GM23338 (cell line): Measurements from ENCODE around the gene BACE2. TPM values are rescaled to one million over a fixed set of nuclear protein-coding genes. Genes with fewer than 3 reads are reported as not detected.

Experiments used
- ATAC-seq: fragments of 200-7000 bp; cut with Tn5 transposase; 3 replicates; pipeline ENCODE4 v1.9.1; 2020
- DNase-seq: peaks from one replicate; pipeline ENCODE4 v3.0.0-alpha.2; 2015; ENCODE audit warnings: low spot score
- H2AFZ ChIP-seq: fragments of 200-600 bp; sonication (generic); 2 replicates; pipeline ENCODE4 v1.8.0; 2016; ENCODE audit warnings: antibody characterized with exemption, mild to moderate bottlenecking, moderate library complexity
- H3F3A ChIP-seq: fragments of 200-600 bp; sonication (generic); replicated peaks from 2 replicates; pipeline ENCODE4 v1.8.0; 2017; ENCODE audit warnings: antibody characterized with exemption, mixed run types, low read depth
- H3K27ac ChIP-seq: fragments of 200-600 bp; sonication (generic); 2 replicates; pipeline ENCODE4 v1.6.1; 2016; ENCODE audit warnings: low read depth
- H3K27me3 ChIP-seq: fragments of 200-600 bp; sonication (generic); 2 replicates; pipeline ENCODE4 v1.8.0; 2016; ENCODE audit warnings: mild to moderate bottlenecking, mixed run types, moderate library complexity; ENCODE audit not compliant: insufficient read depth
- H3K36me3 ChIP-seq: fragments of 200-600 bp; sonication (generic); 2 replicates; pipeline ENCODE4 v1.8.0; 2016; ENCODE audit warnings: mild to moderate bottlenecking; ENCODE audit not compliant: insufficient read depth
- H3K4me1 ChIP-seq: fragments of 200-600 bp; sonication (generic); 2 replicates; pipeline ENCODE4 v1.8.0; 2016; ENCODE audit warnings: mild to moderate bottlenecking, moderate library complexity; ENCODE audit not compliant: insufficient read depth
- H3K4me2 ChIP-seq: fragments of 200-600 bp; sonication (generic); 2 replicates; pipeline ENCODE4 v1.7.1; 2017; ENCODE audit warnings: mixed run types
- H3K4me3 ChIP-seq: fragments of 200-600 bp; sonication (generic); 2 replicates; pipeline ENCODE4 v1.6.1; 2016; ENCODE audit warnings: mixed run types
- H3K79me2 ChIP-seq: fragments of 200-600 bp; sonication (generic); replicated peaks from 2 replicates; pipeline ENCODE4 v1.8.0; 2017; ENCODE audit warnings: mild to moderate bottlenecking; ENCODE audit not compliant: insufficient read depth
- H3K9me2 ChIP-seq: fragments of 200-600 bp; sonication (generic); 2 replicates; pipeline ENCODE4 v1.8.0; 2017; ENCODE audit not compliant: insufficient read depth
- H4K20me1 ChIP-seq: fragments of 200-600 bp; sonication (generic); replicated peaks from 2 replicates; pipeline ENCODE4 v1.8.0; 2017; ENCODE audit warnings: mild to moderate bottlenecking; ENCODE audit not compliant: insufficient read depth
- H3K27ac Mint-ChIP-seq: 2 replicates; pipeline ENCODE4 v1.8.0; 2020; ENCODE audit warnings: inconsistent platforms, mild to moderate bottlenecking, moderate library complexity, mixed read lengths
- H3K27me3 Mint-ChIP-seq: 3 replicates; pipeline ENCODE4 v1.8.0; 2022; ENCODE audit warnings: low read depth, mild to moderate bottlenecking, moderate library complexity, mixed read lengths, inconsistent platforms; ENCODE audit not compliant: insufficient read depth, poor library complexity
- H3K36me3 Mint-ChIP-seq: 3 replicates; pipeline ENCODE4 v1.8.0; 2021; ENCODE audit warnings: low read depth, mild to moderate bottlenecking, inconsistent platforms, moderate library complexity, mixed read lengths
- H3K4me1 Mint-ChIP-seq: 3 replicates; pipeline ENCODE4 v1.8.0; 2020; ENCODE audit warnings: mild to moderate bottlenecking, inconsistent platforms, mixed read lengths
- H3K4me3 Mint-ChIP-seq: 3 replicates; pipeline ENCODE4 v1.8.0; 2021; ENCODE audit warnings: moderate library complexity, mild to moderate bottlenecking, inconsistent platforms, mixed read lengths
- H3K9me3 Mint-ChIP-seq: 3 replicates; pipeline ENCODE4 v1.8.0; 2020; ENCODE audit warnings: moderate library complexity, mild to moderate bottlenecking, inconsistent platforms, mixed read lengths
- CREB1 ChIP-seq: fragments of 250-450 bp; sonication (Bioruptor Pico); IDR thresholded peaks from 2 replicates; pipeline ENCODE4 v1.5.0; 2020; ENCODE audit warnings: low read depth, mild to moderate bottlenecking, moderate library complexity
- EZH2 ChIP-seq: fragments of 200-600 bp; sonication (generic); IDR thresholded peaks from one replicate; pipeline ENCODE4 v1.8.0; 2017; ENCODE audit warnings: antibody characterized with exemption, mild to moderate bottlenecking, low read depth; ENCODE audit not compliant: unreplicated experiment
- EZH2phosphoT487 ChIP-seq: fragments of 200-600 bp; sonication (generic); IDR thresholded peaks from one replicate; pipeline ENCODE4 v1.8.1; 2018; ENCODE audit warnings: antibody characterized with exemption; ENCODE audit not compliant: unreplicated experiment
- JUNB ChIP-seq: IDR thresholded peaks from one replicate; pipeline ENCODE4 v1.6.1; 2016; ENCODE audit warnings: antibody characterized with exemption; ENCODE audit not compliant: unreplicated experiment
- NANOG ChIP-seq: IDR thresholded peaks from 2 replicates; pipeline ENCODE4 v1.6.1; 2016; ENCODE audit warnings: antibody characterized with exemption, borderline replicate concordance
- POLR2AphosphoS5 ChIP-seq: IDR thresholded peaks from 2 replicates; pipeline ENCODE4 v1.6.1; 2016; ENCODE audit warnings: antibody characterized with exemption, low read depth
- STAT1 ChIP-seq: IDR thresholded peaks from one replicate; pipeline ENCODE4 v1.6.1; 2016; ENCODE audit warnings: antibody characterized with exemption; ENCODE audit not compliant: unreplicated experiment
- ZNF114 ChIP-seq: fragments of 250-450 bp; sonication (Bioruptor Pico); IDR thresholded peaks from 2 replicates; pipeline ENCODE4 v1.5.0; 2020; ENCODE audit warnings: mild to moderate bottlenecking, moderate library complexity
- ZNF331 ChIP-seq: fragments of 250-450 bp; sonication (Bioruptor Pico); IDR thresholded peaks from 2 replicates; pipeline ENCODE4 v1.5.0; 2020; ENCODE audit warnings: low read depth, mild to moderate bottlenecking, moderate library complexity
- polyA plus RNA-seq: library from polyadenylated mRNA; unstranded; fragments of >200 nt; fragmentation: Nextera tagmentation; extraction: Ambion mirVana; gene quantifications from 2 replicates; pipeline ENCODE4 v1.2.1, GENCODE V29; 2016
- total RNA-seq: library from RNA; depleted of rRNA; stranded (reverse); fragments of >200 nt; shearing (Covaris generic); gene quantifications from 2 replicates; pipeline ENCODE4 v1.2.3, GENCODE V29; 2014
- TF ChIP-seq, protein P1 (sequence below), 2 experiments: fragments of 200-600 bp in 1 of 2; sonication (generic) in 1 of 2; conservative IDR thresholded peaks; 2 replicates each; pipeline versions ENCODE4 v1.5.1 to v1.6.1; 2016 to 2017; ENCODE audit warnings: antibody characterized with exemption in 2 of 2, low read depth in 2 of 2, mild to moderate bottlenecking in 2 of 2, moderate library complexity in 1 of 2
- TF ChIP-seq, protein P2 (sequence below): IDR thresholded peaks from one replicate; pipeline ENCODE4 v1.6.1; 2018; ENCODE audit warnings: antibody characterized with exemption; ENCODE audit not compliant: unreplicated experiment
- TF ChIP-seq, protein P3 (sequence below): fragments of 250-450 bp; sonication (Bioruptor Pico); IDR thresholded peaks from 2 replicates; pipeline ENCODE4 v1.5.0; 2020; ENCODE audit warnings: mild to moderate bottlenecking, moderate library complexity
- TF ChIP-seq, protein P4 (sequence below): IDR thresholded peaks from 2 replicates; pipeline ENCODE4 v1.6.1; 2016; ENCODE audit warnings: antibody characterized with exemption

The BACE2 gene
- total and polyA plus RNA-seq, 2 experiments from 2014 or later: 3.5 to 6.8 TPM

DNA sequence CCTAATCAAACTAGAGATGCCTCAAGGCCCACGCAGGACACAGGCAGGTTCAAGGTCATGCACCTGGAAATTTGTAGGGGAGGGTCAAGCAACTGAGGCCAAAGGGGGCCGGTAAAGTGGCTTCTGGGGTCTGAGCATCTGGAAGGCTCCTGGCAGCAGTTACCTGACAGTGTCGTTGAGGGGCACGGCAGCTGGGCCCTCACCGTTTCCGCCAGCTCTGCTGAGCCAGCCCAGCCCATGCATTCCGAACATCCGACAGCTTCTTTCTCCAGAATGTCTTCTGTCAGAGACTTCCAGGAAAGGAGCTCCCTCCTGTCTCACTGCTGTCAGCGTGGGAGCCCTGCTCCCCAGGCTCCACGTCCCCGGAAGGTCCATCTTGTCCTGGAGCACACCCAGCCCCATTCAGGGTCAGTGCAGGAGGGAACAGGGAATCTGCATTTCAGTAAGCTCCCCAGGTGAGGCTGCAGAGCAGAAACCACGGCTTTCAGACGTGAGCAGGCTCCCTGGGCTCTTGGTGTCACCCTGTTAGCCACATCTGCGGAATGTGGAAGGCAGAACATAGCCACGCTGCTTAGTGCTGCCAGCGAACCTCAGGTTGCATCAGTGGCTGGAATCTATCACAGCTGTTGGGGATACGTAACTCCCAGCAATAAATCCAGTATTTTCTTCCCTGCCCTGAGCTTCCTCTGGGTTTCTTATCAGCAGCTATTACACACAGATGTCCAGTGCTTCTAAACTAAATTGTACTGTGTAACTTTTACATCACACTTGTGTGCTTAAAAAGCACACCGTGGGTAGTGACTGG is 112.4 kb downstream of the BACE2 start:
- Histone ChIP-seq H3K4me3 (no peak overlapping the region), H3F3A (no peaks in the 10 kb centered on the region), H3K79me2 (no peaks in the 10 kb centered on the region), H3K9me2 (no peaks in the 10 kb centered on the region), H3K27me3 (no peaks in the 10 kb centered on the region), H3K4me2 (no peak overlapping the region), H3K27ac (no peak overlapping the region), H4K20me1 (no peaks in the 10 kb centered on the region), H2AFZ (no peak overlapping the region), H3K36me3 (no peaks in the 10 kb centered on the region), H3K4me1 (no peaks in the 10 kb centered on the region)
- Mint-ChIP-seq H3K27ac (no peak overlapping the region), H3K36me3 (peaks cover 6% of the 10 kb centered on the region; the same call in 2 of the 3 replicates), H3K4me1 (peaks cover 16% of the 10 kb centered on the region; the same call in 2 of the 3 replicates), H3K27me3 (peaks cover 4% of the 10 kb centered on the region), H3K4me3 (no peak overlapping the region), H3K9me3 (no peaks in the 10 kb centered on the region)
- no peak for DNase-seq
- no peak; the same call in 2 of the 3 replicates for ATAC-seq
- no peak for TF ChIP-seq ZNF114 (CRISPR knock-in tag)
- TF ChIP-seq, protein P1, sequence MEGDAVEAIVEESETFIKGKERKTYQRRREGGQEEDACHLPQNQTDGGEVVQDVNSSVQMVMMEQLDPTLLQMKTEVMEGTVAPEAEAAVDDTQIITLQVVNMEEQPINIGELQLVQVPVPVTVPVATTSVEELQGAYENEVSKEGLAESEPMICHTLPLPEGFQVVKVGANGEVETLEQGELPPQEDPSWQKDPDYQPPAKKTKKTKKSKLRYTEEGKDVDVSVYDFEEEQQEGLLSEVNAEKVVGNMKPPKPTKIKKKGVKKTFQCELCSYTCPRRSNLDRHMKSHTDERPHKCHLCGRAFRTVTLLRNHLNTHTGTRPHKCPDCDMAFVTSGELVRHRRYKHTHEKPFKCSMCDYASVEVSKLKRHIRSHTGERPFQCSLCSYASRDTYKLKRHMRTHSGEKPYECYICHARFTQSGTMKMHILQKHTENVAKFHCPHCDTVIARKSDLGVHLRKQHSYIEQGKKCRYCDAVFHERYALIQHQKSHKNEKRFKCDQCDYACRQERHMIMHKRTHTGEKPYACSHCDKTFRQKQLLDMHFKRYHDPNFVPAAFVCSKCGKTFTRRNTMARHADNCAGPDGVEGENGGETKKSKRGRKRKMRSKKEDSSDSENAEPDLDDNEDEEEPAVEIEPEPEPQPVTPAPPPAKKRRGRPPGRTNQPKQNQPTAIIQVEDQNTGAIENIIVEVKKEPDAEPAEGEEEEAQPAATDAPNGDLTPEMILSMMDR (conservative IDR thresholded peaks at IDR 0.05; ENCODE audit: low read depth in 2 of 2): no peak
- no peak for TF ChIP-seq EZH2
- TF ChIP-seq, protein P2, sequence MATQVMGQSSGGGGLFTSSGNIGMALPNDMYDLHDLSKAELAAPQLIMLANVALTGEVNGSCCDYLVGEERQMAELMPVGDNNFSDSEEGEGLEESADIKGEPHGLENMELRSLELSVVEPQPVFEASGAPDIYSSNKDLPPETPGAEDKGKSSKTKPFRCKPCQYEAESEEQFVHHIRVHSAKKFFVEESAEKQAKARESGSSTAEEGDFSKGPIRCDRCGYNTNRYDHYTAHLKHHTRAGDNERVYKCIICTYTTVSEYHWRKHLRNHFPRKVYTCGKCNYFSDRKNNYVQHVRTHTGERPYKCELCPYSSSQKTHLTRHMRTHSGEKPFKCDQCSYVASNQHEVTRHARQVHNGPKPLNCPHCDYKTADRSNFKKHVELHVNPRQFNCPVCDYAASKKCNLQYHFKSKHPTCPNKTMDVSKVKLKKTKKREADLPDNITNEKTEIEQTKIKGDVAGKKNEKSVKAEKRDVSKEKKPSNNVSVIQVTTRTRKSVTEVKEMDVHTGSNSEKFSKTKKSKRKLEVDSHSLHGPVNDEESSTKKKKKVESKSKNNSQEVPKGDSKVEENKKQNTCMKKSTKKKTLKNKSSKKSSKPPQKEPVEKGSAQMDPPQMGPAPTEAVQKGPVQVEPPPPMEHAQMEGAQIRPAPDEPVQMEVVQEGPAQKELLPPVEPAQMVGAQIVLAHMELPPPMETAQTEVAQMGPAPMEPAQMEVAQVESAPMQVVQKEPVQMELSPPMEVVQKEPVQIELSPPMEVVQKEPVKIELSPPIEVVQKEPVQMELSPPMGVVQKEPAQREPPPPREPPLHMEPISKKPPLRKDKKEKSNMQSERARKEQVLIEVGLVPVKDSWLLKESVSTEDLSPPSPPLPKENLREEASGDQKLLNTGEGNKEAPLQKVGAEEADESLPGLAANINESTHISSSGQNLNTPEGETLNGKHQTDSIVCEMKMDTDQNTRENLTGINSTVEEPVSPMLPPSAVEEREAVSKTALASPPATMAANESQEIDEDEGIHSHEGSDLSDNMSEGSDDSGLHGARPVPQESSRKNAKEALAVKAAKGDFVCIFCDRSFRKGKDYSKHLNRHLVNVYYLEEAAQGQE: no peak
- no peak for TF ChIP-seq ZNF331 (CRISPR knock-in tag)
- TF ChIP-seq, protein P3, sequence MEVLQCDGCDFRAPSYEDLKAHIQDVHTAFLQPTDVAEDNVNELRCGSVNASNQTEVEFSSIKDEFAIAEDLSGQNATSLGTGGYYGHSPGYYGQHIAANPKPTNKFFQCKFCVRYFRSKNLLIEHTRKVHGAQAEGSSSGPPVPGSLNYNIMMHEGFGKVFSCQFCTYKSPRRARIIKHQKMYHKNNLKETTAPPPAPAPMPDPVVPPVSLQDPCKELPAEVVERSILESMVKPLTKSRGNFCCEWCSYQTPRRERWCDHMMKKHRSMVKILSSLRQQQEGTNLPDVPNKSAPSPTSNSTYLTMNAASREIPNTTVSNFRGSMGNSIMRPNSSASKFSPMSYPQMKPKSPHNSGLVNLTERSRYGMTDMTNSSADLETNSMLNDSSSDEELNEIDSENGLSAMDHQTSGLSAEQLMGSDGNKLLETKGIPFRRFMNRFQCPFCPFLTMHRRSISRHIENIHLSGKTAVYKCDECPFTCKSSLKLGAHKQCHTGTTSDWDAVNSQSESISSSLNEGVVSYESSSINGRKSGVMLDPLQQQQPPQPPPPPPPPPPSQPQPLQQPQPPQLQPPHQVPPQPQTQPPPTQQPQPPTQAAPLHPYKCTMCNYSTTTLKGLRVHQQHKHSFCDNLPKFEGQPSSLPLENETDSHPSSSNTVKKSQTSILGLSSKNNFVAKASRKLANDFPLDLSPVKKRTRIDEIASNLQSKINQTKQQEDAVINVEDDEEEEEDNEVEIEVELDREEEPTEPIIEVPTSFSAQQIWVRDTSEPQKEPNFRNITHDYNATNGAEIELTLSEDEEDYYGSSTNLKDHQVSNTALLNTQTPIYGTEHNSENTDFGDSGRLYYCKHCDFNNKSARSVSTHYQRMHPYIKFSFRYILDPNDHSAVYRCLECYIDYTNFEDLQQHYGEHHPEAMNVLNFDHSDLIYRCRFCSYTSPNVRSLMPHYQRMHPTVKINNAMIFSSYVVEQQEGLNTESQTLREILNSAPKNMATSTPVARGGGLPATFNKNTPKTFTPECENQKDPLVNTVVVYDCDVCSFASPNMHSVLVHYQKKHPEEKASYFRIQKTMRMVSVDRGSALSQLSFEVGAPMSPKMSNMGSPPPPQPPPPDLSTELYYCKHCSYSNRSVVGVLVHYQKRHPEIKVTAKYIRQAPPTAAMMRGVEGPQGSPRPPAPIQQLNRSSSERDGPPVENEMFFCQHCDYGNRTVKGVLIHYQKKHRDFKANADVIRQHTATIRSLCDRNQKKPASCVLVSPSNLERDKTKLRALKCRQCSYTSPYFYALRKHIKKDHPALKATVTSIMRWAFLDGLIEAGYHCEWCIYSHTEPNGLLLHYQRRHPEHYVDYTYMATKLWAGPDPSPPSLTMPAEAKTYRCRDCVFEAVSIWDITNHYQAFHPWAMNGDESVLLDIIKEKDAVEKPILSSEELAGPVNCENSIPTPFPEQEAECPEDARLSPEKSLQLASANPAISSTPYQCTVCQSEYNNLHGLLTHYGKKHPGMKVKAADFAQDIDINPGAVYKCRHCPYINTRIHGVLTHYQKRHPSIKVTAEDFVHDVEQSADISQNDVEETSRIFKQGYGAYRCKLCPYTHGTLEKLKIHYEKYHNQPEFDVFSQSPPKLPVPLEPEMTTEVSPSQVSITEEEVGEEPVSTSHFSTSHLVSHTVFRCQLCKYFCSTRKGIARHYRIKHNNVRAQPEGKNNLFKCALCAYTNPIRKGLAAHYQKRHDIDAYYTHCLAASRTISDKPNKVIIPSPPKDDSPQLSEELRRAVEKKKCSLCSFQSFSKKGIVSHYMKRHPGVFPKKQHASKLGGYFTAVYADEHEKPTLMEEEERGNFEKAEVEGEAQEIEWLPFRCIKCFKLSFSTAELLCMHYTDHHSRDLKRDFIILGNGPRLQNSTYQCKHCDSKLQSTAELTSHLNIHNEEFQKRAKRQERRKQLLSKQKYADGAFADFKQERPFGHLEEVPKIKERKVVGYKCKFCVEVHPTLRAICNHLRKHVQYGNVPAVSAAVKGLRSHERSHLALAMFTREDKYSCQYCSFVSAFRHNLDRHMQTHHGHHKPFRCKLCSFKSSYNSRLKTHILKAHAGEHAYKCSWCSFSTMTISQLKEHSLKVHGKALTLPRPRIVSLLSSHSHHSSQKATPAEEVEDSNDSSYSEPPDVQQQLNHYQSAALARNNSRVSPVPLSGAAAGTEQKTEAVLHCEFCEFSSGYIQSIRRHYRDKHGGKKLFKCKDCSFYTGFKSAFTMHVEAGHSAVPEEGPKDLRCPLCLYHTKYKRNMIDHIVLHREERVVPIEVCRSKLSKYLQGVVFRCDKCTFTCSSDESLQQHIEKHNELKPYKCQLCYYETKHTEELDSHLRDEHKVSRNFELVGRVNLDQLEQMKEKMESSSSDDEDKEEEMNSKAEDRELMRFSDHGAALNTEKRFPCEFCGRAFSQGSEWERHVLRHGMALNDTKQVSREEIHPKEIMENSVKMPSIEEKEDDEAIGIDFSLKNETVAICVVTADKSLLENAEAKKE (CRISPR knock-in tag): no peak
- no peak for TF ChIP-seq STAT1
- TF ChIP-seq POLR2AphosphoS5: no peak
- TF ChIP-seq EZH2phosphoT487: no peak
- TF ChIP-seq CREB1 (CRISPR knock-in tag): no peak
- TF ChIP-seq, protein P4, sequence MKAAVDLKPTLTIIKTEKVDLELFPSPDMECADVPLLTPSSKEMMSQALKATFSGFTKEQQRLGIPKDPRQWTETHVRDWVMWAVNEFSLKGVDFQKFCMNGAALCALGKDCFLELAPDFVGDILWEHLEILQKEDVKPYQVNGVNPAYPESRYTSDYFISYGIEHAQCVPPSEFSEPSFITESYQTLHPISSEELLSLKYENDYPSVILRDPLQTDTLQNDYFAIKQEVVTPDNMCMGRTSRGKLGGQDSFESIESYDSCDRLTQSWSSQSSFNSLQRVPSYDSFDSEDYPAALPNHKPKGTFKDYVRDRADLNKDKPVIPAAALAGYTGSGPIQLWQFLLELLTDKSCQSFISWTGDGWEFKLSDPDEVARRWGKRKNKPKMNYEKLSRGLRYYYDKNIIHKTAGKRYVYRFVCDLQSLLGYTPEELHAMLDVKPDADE: no peak
- TF ChIP-seq JUNB: no peak
- no peak for TF ChIP-seq NANOG
